ENCODE data around the gene ECE1. TPM values are rescaled to one million over a fixed set of nuclear protein-coding genes. Genes with fewer than 3 reads are reported as not detected.

The ECE1 gene
- total and polyA plus RNA-seq, 9 of the 15 experiments (the other 6 are each of a cell fraction or from before 2014, with no cell fraction given): 0.56 to 34.8 (median 11.0) TPM

- TF ChIP-seq ZBTB5 (IDR thresholded peaks at IDR 0.05) (0 out of 2 replicates have a peak, but pooled peaks have one; percentile 2), ZBTB1 (CRISPR knock-in tag; IDR thresholded peaks at IDR 0.05; ENCODE audit: borderline replicate concordance, low read depth) (no peak), ZFP36 (IDR thresholded peaks at IDR 0.05; ENCODE audit: low read depth, low read length, partially characterized antibody) (peak; percentile 98), GTF3C2 (IDR thresholded peaks at IDR 0.05; ENCODE audit: borderline replicate concordance, extremely low read depth, insufficient read length) (no peak), SRSF7 (optimal IDR thresholded peaks at IDR 0.05; ENCODE audit: low read depth, low read length) (no peak), ARID3A (IDR thresholded peaks at IDR 0.05; ENCODE audit: borderline replicate concordance, low read depth, low read length) (no peak), EZH2 (IDR thresholded peaks at IDR 0.05; ENCODE audit: borderline replicate concordance, low read depth, low read length) (no peak), E2F4 (CRISPR knock-in tag; IDR thresholded peaks at IDR 0.05; ENCODE audit: low read depth) (peak; percentile 55; the same call in 1 of the 2 replicates), SRF (CRISPR knock-in tag; IDR thresholded peaks at IDR 0.05) (0 out of 4 replicates have a peak, but pooled peaks of 1 of the 2 experiments have one; percentile 23), FOXA3 (CRISPR knock-in tag; conservative IDR thresholded peaks at IDR 0.05 in 1 of 2, IDR thresholded peaks at IDR 0.05 in 1 of 2) (peak in 1 of 2 experiments; percentile 56; a peak in 1 of 4 replicates), ZNF197 (CRISPR knock-in tag; IDR thresholded peaks at IDR 0.05; ENCODE audit: low read depth) (no peak), POLR2B (IDR thresholded peaks at IDR 0.05; ENCODE audit: low read depth, partially characterized antibody) (no peak), MYC (IDR thresholded peaks at IDR 0.05; ENCODE audit: low read depth, low read length) (0 out of 2 replicates have a peak, but pooled peaks have one; percentile 11), MYC (CRISPR knock-in tag; IDR thresholded peaks at IDR 0.05; ENCODE audit: borderline replicate concordance, low read depth) (no peak), SIX5 (IDR thresholded peaks at IDR 0.05; ENCODE audit: borderline replicate concordance in 1 of 2, insufficient read depth in 1 of 2, low read depth in 1 of 2, low read length in 2 of 2) (no peak)
Measured at GRCh38 chr1:21320410-21321108, 30.3 kb upstream of the ECE1 start (continued).
